Gastroesophageal sphincter (tissue), 4 donors: ENCODE measurements around the gene DKKL1. TPM values are rescaled to one million over a fixed set of nuclear protein-coding genes. Genes with fewer than 3 reads are reported as not detected.

Experiments used
- ATAC-seq: fragments of 150-250 bp; one replicate; pipeline ENCODE4 v1.9.1; 2016; ENCODE audit warnings: mild to moderate bottlenecking, moderate library complexity
- H3K27ac ChIP-seq, 4 donors: fragments of 200-600 bp; sonication (generic) in 3 of 4; 1 replicate in 3 of 4; 2 replicates in 1 of 4; pipeline ENCODE4 v1.5.1; 2016 to 2019
- H3K27me3 ChIP-seq: fragments of 200-600 bp; sonication (generic); one replicate; pipeline ENCODE4 v1.5.1; 2019
- H3K36me3 ChIP-seq, 2 donors: fragments of 200-600 bp; sonication (generic); one replicate each; pipeline ENCODE4 v1.5.1; 2019; ENCODE audit warnings: control low read depth in 1 of 2
- H3K4me1 ChIP-seq, 3 donors: fragments of 200-600 bp; sonication (generic); 1 replicate in 2 of 3; 2 replicates in 1 of 3; pipeline ENCODE4 v1.5.1; 2016 to 2019; ENCODE audit warnings: control low read depth in 2 of 3
- H3K4me3 ChIP-seq, 2 donors: fragments of 200-600 bp; sonication (generic); one replicate each; pipeline ENCODE4 v1.5.1; 2019; ENCODE audit warnings: mild to moderate bottlenecking in 1 of 2, moderate library complexity in 1 of 2
- H3K9me3 ChIP-seq, 3 donors: fragments of 200-600 bp; sonication (generic); one replicate each; pipeline ENCODE4 v1.5.1; 2017 to 2019; ENCODE audit warnings: control low read depth in 2 of 3
- EP300 ChIP-seq: sonication (generic); formaldehyde crosslinking; IDR thresholded peaks from one replicate; pipeline ENCODE4 v1.6.1; 2017; ENCODE audit warnings: antibody characterized with exemption, mild to moderate bottlenecking
- POLR2A ChIP-seq, 2 donors: fragments of 450-650 bp; IDR thresholded peaks; one replicate each; pipeline ENCODE4 v1.6.1; 2017; ENCODE audit warnings: antibody characterized with exemption in 2 of 2, mild to moderate bottlenecking in 2 of 2, moderate library complexity in 1 of 2
- POLR2AphosphoS5 ChIP-seq: sonication (generic); formaldehyde crosslinking; IDR thresholded peaks from one replicate; pipeline ENCODE4 v1.6.1; 2017; ENCODE audit warnings: antibody characterized with exemption
- WGBS, 2 donors: methylation state at CpG; one replicate each; pipeline ENCODE4 v1.1.5; 2018; ENCODE audit warnings: low coverage in 1 of 2; 5-methylcytosine and 5-hydroxymethylcytosine counted together
- total RNA-seq, 4 donors: library from RNA; depleted of rRNA; stranded (reverse); fragments of >200 nt; gene quantifications; one replicate each; pipeline ENCODE4 v1.1.0, GENCODE V29; 2016
- TF ChIP-seq, protein P1 (sequence below), 4 experiments: fragments of 200-600 bp in 2 of 4; fragments of 450-650 bp in 2 of 4; sonication (generic) in 1 of 4; IDR thresholded peaks; one replicate each; pipeline ENCODE4 v1.5.1; 2017 to 2019; ENCODE audit warnings: antibody characterized with exemption in 4 of 4, mild to moderate bottlenecking in 2 of 4, moderate library complexity in 2 of 4

The DKKL1 gene
- total RNA-seq, 4 donors from 2014 or later, result not detected

GRCh38 chr19:49336482-49337266 is 27.0 kb upstream of the DKKL1 start:
- Histone ChIP-seq H3K36me3 (peaks cover 0 to 16% of the 10 kb centered on the region in 2 donors), H3K27ac (peak overlapping the region in 1 of 4 donors; percentile 5), H3K27me3 (no peaks in the 10 kb centered on the region), H3K4me3 (no peak overlapping the region), H3K9me3 (no peaks in the 10 kb centered on the region), H3K4me1 (peaks cover 0 to 37% (median 23%) of the 10 kb centered on the region in 3 donors)
- WGBS, 2 donors, result 66 to 74% methylated on average over 3 of the region's 10 CpGs
- ATAC-seq, result no peak
- TF ChIP-seq POLR2AphosphoS5 (no peak), POLR2A (IDR thresholded peaks at IDR 0.05) (no peak), EP300 (no peak)
- TF ChIP-seq, protein P1, sequence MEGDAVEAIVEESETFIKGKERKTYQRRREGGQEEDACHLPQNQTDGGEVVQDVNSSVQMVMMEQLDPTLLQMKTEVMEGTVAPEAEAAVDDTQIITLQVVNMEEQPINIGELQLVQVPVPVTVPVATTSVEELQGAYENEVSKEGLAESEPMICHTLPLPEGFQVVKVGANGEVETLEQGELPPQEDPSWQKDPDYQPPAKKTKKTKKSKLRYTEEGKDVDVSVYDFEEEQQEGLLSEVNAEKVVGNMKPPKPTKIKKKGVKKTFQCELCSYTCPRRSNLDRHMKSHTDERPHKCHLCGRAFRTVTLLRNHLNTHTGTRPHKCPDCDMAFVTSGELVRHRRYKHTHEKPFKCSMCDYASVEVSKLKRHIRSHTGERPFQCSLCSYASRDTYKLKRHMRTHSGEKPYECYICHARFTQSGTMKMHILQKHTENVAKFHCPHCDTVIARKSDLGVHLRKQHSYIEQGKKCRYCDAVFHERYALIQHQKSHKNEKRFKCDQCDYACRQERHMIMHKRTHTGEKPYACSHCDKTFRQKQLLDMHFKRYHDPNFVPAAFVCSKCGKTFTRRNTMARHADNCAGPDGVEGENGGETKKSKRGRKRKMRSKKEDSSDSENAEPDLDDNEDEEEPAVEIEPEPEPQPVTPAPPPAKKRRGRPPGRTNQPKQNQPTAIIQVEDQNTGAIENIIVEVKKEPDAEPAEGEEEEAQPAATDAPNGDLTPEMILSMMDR (IDR thresholded peaks at IDR 0.05), result no peak

GRCh38 chr19:49337267-49338022 is 26.2 kb upstream of the DKKL1 start:
- Histone ChIP-seq H3K4me1 (peaks cover 0 to 37% (median 23%) of the 10 kb centered on the region in 3 donors), H3K9me3 (no peaks in the 10 kb centered on the region), H3K27ac (peak overlapping the region in 3 of 4 donors; percentile 84 to 96 (median 89)), H3K36me3 (peaks cover 0 to 18% of the 10 kb centered on the region in 2 donors), H3K4me3 (no peak overlapping the region), H3K27me3 (no peaks in the 10 kb centered on the region)
- WGBS, 2 donors, result 81 to 87% methylated on average over 3 to 10 of the region's 19 CpGs
- TF ChIP-seq, protein P1 (IDR thresholded peaks at IDR 0.05), result no peak
- TF ChIP-seq POLR2A (IDR thresholded peaks at IDR 0.05), result no peak
- TF ChIP-seq POLR2AphosphoS5, result no peak
- TF ChIP-seq EP300, result no peak
- no peak for ATAC-seq

DNA sequence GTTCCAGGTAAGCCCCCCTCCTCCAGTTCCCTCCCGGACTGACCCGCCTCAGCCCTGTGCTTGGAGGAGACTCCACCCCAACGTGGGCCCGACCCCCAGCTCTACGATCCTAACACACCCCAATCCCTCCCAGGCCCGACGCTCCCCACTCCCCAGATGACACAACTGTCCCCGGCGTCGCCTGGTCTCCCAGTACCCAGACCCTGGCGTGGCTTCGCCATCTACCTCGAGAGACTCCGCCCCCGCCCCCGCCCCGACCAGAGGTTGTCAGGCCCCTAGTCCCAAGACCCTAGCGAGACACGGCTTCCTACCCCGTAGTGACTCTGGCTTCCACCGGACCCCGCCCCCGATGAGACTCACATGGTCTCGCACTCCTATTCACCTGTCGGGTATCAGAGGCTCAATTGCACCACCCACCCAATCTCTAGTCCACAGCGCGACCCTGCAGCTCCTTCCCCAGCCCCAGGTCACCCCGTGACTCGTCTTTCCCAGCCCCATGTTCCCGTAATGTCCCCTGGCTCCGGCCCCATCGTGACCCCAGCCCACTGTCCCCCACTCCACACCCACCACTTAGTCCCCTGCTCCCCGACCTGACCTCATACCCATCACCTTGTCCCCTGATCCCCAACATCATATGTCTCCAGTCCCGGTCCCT is 25.5 kb upstream of the DKKL1 start:
- H3K27ac ChIP-seq, result peak overlapping the region in 3 of 4 donors; percentile 84 to 96 (median 89)
- TF ChIP-seq POLR2AphosphoS5, result no peak
- no peak for TF ChIP-seq EP300
- TF ChIP-seq POLR2A (IDR thresholded peaks at IDR 0.05), result no peak
- TF ChIP-seq, protein P1 (IDR thresholded peaks at IDR 0.05), result no peak
- no peaks in the 10 kb centered on the region for H3K27me3 ChIP-seq
- no peaks in the 10 kb centered on the region for H3K9me3 ChIP-seq
- ATAC-seq, result no peak
- WGBS, 2 donors, result 44% methylated on average over 23 of the region's 34 CpGs; no CpG with 5 or more reads in 1 of the 2 donors
- peak overlapping the region in 1 of 2 donors; percentile 54 for H3K4me3 ChIP-seq
- H3K36me3 ChIP-seq, result peaks cover 0 to 25% of the 10 kb centered on the region in 2 donors
- H3K4me1 ChIP-seq, result peaks cover 0 to 37% (median 23%) of the 10 kb centered on the region in 3 donors

GRCh38 chr19:49338691-49339300 is 24.9 kb upstream of the DKKL1 start:
- Histone ChIP-seq H3K27me3 (no peaks in the 10 kb centered on the region), H3K4me1 (peaks cover 0 to 37% (median 23%) of the 10 kb centered on the region in 3 donors), H3K27ac (peak overlapping the region in 3 of 4 donors; percentile 84 to 96 (median 89)), H3K9me3 (no peaks in the 10 kb centered on the region), H3K4me3 (peak overlapping the region; percentile 6 to 54), H3K36me3 (peaks cover 0 to 31% of the 10 kb centered on the region in 2 donors)
- ATAC-seq, result peak; percentile 61
- TF ChIP-seq, protein P1 (IDR thresholded peaks at IDR 0.05), result peak in 1 of 4 experiments; percentile 18
- TF ChIP-seq EP300, result no peak
- peak; percentile 24 for TF ChIP-seq POLR2AphosphoS5
- TF ChIP-seq POLR2A (IDR thresholded peaks at IDR 0.05), result no peak
- 0 to 2% methylated on average over 5 to 17 of the region's 30 CpGs for WGBS, 2 donors
